ENCODE measurements around the gene ANKRD60.

The ANKRD60 gene, protein sequence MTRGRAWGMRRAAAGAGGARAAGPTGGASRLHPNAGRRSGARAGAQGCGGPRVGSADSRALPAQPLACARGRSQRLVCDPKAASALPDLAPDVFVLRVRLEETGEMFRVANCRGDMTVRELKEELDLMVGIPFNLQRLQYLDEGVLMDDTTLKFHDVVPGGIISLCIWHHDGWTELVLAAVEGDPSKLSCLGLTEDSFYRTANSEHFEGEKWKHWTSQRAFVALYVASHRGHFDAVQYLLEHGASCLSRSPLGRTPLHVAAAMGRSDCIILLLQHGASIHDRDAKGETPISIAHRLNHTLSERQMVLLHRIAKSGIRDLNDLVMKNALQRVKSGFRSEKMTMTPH

DNA sequence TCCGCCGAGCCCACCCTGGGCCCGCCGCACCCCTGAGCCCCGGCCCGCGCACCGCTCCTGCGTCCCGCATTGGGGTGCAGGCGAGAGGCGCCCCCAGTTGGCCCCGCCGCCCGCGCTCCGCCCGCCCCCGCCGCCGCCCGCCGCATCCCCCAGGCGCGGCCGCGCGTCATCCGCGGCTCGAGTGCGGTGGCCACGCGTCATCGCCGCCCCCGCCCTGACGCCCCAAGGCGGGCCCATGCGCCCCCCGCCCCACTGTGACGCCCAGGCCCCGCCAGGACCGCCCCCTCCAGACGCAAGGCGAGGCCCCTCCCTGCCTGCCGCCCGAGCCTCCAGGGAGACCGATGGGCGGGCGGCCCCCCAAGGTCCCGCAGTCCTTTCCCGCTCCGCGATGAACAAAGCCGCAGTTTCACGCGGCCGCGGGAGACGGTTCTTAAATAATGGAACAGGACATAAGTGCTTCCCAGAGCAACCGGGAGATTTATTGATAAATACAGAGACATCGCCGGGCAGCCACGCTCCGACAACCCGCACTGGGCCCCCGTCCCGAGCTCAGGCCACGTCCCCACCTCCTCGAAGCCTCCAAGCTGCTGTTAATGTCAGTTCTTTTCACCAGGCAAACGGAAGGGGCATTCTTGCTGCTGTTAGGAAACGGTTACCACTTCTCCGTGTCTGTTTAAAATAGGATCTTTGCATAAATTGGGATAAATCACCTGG is at the start of gene ANKRD60:
Gene ANKRD60 (minus strand): TSS at position 170 of the 714 bp plus-strand sequence. CDS start 0 bp downstream, at position 170.
- DNase-seq (ENCODE audit: extremely low read depth in 1 of 2, low read depth in 1 of 2) = peak in 1 of 2 donors; percentile 16

DNA sequence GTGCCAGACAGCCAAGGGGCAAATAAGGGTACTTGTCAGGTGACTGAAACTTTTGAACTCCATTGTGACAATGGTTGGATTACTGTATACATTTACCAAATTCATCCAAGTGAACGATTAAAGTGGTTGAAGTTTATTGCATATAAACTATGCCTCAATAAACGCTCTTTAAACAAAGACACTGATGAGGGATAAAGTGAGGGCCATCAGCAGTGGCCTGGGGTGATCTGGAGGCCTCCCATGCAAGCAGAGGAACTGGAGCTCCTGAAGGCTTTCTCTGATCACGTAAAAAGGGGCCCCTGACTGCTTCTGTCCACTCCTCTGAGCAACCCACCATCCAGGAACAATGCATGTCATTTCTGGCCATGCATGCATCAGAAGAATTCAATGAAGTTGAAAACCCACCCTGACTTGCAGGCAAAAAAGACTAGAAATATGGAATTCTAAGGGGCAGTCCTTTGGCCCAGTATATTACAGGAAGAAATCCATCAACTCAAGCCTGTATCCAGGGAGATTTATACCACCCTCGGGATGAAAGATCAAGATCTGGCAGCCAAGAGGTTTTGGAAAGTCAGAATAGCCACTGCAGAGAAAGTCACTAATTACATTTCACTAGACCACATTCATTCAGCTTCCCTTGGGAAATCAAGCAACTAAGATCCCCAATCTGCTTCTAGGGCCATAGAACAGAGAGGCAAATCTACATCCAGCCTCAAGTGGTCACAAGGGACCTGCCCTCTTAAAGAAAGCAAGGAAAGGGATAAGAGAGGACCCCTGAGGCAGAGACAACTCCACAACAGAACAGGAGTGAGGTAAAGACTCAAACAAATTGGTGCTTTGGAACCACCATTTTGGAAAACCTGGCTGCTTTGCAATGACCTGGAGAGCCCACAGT is 49.4 kb upstream of the ANKRD60 start:
- no peak for DNase-seq (ENCODE audit: extremely low read depth in 1 of 2, low read depth in 1 of 2)

DNA sequence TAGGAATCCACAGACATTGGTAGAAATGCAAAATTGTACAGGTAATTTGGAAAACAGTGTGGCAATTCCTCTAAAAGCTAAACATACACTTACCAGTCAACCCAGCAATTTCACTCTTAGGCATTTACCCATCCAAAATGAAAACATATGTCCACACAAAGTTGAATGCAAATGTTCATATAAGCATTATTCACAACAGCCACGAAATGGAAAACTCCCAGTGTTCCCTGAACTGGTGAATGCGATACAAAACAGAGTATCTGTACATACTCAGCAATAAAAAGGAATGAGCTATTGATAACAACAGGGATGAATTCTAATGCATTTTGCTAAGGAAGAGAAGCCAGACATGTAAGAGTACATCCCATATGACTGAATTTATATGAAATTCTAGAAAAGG is 48.7 kb upstream of the ANKRD60 start:
- DNase-seq (ENCODE audit: extremely low read depth in 1 of 2, low read depth in 1 of 2) = no peak

DNA sequence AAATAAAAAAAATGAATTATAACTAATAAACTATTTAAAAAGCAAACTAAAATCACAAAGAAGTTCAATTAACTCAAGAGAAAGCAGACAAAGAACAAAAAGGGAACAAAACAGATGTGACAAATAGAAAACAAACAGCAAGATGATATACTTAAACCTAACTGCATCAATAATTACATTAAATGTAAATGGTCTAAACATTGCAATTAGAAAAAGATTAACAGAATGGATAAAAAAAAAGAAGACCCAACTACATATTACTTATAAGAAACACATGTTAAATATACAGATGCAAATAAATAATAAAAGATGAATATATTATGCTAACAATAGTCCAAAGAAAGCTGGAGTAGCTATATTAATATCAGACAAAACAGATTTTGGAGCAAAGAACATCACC is 45.9 kb upstream of the ANKRD60 start:
- no peak for DNase-seq (ENCODE audit: extremely low read depth in 1 of 2, low read depth in 1 of 2)

DNA sequence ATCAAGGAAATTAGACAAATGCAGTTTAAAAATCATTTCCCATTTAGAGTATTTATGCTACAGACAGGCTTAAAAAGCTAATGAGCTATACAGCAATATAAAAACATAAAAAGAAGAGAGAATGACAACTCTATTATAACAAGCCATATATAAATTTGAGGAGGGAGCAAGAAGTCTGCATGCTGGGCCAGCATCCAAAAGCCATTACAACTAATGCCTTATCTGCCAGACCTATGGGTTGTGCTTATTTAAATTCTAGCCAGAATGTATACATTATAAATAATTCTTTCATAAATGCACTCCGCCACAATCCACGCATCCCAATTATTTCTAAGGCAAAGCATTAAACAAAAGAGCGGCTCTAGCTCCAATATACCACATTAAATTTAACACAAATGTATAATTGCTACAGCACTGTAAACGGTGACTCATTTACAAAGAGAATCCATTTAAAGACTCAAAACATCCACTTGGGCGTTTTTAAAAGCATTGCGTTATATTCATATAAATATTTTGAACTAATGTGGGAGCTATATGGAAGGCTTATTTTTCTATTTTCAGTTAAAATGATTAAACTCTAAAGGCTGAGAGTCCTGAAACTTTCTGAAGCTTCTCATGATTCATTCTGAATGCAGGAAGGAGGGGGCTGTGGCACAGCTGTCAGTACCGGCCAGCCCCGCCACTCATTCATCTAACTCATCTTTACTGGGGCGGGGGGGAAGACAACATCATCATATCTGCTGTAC is 43.3 kb upstream of the ANKRD60 start:
- peak in 1 of 2 donors; percentile 51 for DNase-seq (ENCODE audit: extremely low read depth in 1 of 2, low read depth in 1 of 2)

DNA sequence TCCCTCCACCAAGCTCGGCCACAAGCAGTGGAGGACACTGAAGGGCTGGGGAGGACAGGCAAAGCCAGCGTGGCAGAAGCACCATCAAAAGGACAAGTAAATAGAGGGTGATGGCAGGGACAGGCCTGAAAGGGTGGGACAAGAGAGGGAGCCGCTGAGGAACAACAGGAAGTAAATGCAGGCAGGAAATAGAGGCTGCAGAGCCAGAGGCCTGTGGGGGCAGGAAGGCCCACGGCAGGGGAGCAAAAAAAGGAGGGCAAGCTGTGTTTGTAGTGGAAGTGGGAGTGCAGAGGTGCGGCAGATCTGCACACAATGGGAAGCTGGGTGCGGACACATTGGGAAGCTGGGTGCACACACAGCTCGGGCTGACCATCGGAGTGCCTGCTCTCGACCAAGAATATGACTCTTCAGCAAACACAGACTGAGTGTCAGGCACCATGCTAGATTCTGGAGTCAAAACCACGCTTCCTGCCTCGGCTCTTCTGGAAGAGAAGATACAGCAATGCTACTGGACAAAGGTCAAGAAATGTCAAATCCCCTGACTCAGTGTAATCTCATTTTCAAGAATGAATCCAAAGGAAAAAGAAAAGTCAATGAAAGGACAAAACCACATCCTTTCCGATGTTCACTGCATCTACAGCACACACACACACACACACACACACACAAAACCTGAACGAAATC is 40.6 kb upstream of the ANKRD60 start:
- DNase-seq (ENCODE audit: extremely low read depth in 1 of 2, low read depth in 1 of 2) = no peak

DNA sequence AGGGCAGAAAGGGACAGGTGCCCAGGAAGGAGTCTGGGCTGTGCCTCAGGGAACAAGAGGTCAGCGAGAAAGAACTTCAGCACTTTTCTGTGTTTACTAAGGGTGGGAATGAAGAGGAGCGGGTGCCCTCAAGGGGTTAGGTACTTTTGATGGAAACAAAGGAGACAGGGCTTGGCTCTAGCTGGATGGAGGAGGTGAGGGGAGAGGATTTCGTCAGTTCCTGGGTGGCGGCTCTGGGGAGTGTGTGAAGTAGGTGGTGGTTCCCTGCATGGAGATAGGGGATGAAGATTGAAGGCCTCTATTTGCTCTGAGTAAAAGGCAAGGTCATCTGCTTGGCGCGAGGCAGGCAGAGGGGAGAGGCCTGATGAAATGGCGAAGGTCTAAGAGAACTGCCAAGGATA is 40.0 kb upstream of the ANKRD60 start:
- no peak for DNase-seq (ENCODE audit: extremely low read depth in 1 of 2, low read depth in 1 of 2)

DNA sequence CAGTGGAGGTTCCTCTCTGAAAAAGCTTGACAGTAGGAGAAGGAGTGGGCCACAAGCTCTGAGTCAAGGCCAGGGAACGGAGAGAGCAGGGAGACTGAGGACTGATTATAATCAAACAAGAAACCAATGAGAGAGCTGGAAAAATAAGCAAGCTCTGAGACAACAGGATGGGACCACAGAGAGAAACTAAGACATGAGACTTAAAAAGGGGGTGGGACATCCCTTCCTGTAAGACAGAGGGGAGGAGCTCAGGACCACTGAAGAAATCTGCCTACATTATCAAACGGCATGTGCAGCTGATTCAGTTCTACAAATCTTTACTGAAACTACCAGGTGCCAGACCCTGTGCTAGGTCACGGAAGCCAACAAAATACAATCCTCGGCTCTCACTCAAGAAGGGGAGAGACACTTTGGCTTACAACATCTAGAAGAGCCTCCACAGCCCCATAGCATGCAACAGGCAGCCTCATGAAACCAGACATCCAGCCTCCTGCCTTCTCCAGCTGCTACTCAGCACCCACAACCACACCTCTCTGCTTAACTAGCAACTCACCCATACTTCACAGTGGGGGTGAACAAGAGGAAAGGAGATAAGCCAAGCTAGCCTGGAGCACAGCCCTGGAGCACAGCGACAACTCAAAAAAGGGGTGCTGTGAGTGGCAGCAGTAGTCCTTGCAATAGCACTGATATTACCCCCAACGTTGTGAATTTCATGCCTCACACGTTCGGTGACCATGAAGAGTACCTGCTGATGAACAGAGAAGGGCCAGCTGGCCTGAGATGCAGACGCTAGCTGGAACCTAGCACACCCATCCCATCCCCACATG is 39.1 kb upstream of the ANKRD60 start:
- no peak for DNase-seq (ENCODE audit: extremely low read depth in 1 of 2, low read depth in 1 of 2)

DNA sequence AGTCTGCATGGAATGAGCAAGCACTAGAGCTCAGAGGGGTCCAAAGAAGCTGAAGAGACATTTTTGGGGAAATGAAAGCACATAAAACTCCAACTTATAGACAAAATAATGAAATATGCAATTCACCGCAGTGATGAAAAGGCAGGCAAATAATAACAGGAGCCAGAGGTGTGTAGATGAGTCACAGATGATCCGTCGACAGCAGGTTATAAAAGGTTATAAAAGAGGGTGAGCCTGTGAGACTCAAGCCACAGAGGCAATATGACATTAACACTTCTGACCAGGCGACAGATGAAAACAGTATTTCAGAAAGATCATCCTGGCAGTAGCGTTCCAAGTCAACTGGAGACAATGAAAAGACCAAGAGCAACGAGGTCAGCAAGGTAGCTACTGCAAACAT is 35.8 kb upstream of the ANKRD60 start:
- DNase-seq (ENCODE audit: extremely low read depth in 1 of 2, low read depth in 1 of 2) = no peak

DNA sequence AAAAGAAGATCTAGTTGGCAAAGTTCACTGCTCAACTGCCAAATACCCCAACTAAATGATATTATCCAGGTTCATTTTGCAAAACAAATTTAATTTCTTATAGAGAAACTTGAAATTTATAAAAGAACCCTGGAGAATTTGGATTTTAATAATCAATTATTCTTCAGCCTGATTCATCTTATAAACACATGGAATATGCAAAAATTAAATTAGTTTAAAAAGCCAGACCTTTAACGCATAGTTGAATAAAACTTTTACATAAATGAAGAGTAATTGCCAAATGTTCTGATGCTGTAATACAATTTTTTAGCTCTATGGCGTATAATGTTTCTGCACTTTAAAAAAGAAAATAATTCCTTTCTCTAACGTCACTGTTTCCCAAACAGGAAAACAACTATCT is 33.2 kb upstream of the ANKRD60 start:
- no peak for DNase-seq (ENCODE audit: extremely low read depth in 1 of 2, low read depth in 1 of 2)

DNA sequence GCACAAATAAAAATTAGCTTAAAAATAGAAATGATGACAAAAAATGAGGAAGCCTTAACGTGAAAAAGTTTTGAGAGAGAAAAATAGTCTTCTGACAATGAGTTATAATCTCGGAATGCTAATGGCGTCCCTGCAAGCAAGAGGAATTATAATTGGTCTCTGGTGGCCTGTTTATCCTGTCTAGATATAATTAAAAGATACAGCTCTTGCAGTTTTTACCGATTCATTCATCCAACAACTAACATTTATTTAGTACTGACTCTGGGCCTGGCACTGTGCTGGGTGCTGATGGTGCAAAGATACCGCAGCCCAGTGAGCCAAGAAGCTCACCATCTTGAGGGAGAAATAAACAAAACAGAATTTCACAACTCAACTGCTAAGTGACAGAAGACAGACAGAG is 31.6 kb upstream of the ANKRD60 start:
- DNase-seq (ENCODE audit: extremely low read depth in 1 of 2, low read depth in 1 of 2) = no peak

DNA sequence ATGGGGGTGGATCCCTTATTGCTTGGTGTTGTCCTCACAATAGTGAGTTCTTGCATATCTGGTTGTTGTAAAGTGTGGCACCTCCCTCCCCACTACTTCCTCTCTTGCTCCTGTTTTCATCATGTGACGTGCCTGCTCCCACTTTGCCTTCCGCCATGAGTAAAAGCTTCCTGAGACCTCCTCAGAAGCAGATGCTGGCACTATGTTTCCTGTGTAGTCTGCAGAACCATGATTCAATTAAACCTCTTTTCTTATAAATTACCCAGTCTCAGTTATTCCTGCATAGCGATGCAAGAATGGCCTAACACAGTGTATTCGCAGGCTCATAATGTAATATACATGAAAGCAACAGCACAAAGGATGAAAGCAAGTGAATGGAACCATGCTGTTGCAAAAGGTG is 28.4 kb upstream of the ANKRD60 start:
- DNase-seq (ENCODE audit: extremely low read depth in 1 of 2, low read depth in 1 of 2) = no peak

DNA sequence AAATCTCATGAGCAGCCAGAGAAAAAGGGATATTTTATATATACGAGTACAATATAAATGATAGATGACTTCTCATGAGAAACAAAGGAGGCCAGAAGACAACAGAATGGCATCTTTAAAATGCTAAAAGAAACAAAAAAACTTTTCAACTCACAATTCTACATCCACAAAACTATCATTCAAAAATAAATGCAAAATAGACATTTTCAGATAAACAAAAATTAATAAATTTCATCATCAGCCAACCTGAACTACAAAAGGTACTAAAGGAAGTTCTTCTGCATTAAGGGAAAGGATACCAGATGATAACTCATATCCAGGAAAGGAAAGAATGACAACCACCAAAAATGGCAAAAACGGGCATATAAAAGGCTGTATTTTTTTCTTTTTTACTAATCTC is 27.9 kb upstream of the ANKRD60 start:
- DNase-seq (ENCODE audit: extremely low read depth in 1 of 2, low read depth in 1 of 2) = no peak

DNA sequence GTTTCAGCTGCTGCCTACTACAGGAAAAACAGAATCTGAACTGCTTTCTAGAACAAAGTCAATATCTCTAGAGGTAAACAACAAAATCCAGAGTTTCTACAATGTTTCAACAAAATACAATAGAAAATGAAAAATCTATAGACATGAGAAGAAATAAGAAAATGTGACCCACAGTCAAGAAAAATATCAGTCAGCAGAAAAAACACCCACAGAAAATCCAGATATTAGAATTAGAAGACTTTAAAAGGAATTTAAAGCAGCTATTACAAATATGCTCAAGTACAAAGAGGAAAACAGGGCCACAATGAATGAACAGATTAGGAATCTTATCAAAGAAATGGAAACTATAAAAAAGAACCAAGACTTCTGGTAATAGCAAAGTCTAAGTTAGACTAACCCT is 26.4 kb upstream of the ANKRD60 start:
- DNase-seq (ENCODE audit: extremely low read depth in 1 of 2, low read depth in 1 of 2) = no peak

DNA sequence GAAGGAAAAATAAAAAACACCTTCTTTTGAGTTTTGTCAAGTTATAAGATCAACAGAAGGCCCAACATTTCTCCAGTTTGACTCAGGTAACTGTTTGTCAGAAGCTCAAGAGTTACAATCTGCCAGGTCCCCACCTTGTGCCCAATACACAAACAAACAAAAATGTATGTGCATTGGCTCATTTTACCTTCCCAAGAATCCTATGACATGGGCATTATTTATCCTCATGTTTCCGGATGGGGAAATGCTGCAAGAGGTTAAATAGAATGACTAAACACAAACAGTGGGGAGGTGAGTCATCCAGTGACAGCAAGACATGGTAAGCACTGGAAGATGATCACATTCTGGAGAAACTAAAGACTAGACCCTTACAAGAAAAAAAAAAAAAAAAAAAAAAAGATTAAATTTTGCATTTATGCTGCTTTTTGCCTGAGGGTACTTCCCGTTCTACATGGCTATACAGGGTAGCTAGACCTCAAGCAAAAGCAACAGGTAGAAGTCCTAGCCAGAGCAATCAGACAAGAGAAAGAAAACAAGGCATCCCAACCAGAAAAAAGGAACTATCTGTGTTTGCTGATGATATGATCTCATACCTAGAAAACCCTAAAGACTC is 23.6 kb upstream of the ANKRD60 start:
- DNase-seq (ENCODE audit: extremely low read depth in 1 of 2, low read depth in 1 of 2) = no peak

DNA sequence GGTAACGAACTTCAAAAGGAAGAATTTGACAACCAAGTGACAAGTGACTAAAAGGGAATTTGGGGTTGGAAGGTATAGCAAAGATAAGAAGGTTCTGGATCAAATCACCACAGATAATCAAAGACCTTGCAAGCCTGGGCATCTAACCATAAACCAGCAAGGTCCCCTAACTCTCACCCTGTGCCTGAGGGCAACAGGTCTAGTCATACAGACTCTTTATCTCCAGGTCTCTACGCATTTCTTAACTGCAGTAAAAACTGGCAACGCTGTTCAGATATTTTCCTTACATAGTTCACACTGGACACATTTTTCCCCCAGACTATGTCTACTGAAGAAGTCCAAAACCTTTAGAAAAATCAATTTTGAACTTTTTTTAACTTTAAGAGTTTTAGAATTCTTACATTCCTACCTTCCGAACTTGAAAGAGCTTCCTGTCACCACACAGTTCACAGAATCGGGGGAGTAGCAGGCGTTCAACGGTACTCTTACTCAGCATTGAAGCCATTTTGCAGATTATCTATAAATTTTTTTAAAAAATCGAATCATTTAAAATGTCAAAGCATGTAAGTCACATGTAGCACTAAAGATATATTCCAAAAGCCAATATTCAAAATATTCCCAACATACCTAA is 23.0 kb upstream of the ANKRD60 start:
- no peak for DNase-seq (ENCODE audit: extremely low read depth in 1 of 2, low read depth in 1 of 2)

DNA sequence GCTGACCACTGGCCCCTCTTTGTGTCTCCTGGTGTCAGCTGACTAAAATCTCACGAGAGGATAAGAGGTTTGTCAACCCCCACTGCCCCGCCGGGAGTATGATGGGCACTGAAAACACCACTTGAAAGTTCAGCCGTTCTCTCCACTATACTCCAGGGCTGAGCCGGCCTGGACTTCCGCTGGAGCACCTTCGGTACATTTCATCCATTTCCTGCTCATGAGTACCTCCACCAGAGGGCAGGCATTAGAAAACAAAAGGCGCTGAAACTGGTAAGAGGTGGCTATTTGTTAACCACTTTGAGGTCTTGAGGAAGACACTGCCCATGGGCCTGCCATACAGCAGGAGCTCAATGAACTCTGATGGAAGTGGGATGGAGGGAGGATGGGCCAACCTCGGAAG is 17.9 kb upstream of the ANKRD60 start:
- DNase-seq (ENCODE audit: extremely low read depth in 1 of 2, low read depth in 1 of 2) = no peak

DNA sequence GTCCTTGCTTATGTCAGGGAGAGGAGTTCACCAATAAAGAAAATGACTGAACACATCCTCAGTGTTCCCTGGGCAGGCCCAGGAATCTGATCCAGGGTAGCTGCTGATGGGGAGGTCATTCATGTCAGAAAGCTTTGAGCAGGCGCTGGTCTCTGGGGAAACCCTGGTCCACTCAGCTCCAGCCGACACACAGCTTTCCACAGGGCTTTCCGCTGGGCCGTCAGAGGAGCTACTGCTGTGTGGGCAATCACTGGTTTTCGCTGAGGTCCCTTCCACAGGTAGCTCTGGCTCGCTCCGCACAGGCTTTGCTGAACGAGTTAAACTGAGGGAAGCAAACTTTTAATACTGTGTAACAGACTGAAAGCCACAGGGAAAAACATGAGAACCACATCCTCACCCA is 17.5 kb upstream of the ANKRD60 start:
- no peak for DNase-seq (ENCODE audit: extremely low read depth in 1 of 2, low read depth in 1 of 2)

Measured in stimulated activated CD8-positive, alpha-beta memory T cell treated with anti-CD3 and anti-CD28 coated beads, Interleukin-7, amount 100 ng/mL, for 48 hours (primary cell).